DMS 273 (cell line): Measurements from ENCODE around the gene E4F1.
"Not testable (repeated sequence)": the region's sequence is repeated elsewhere in the genome, so short reads cannot be mapped to it uniquely, and the experiment has no call there.

Experiments used
- DNase-seq: peaks from one replicate; lab custom pipeline; 2025; ENCODE audit not compliant: unreplicated experiment; lab: John Stamatoyannopoulos, UW

The E4F1 gene

DNA sequence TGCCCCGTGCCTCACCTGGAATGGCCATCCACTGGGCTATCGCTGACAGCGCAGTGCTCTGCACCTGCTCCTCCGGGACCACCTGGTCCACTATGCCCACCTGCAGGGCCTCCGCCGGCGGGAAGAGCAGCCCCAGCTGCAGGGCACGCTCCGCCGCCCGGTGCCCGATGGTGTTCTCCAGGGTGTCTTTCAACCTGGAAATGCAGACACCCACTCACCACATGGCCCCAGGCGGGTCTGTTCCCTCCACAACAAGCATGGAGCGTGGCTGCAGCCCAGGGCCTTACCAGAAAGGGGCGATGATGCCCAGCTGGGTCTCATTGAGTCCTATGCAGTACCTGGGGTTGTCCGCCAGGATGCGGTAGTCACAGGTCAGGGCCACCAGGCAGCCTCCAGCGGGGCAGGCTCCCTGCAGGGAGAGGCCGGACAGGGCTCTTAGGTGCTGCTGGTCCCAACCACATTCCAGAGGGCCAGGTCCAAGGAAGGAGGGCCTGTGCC, 19.7 kb downstream of the E4F1 start:
- peak; percentile 44 for DNase-seq

DNA sequence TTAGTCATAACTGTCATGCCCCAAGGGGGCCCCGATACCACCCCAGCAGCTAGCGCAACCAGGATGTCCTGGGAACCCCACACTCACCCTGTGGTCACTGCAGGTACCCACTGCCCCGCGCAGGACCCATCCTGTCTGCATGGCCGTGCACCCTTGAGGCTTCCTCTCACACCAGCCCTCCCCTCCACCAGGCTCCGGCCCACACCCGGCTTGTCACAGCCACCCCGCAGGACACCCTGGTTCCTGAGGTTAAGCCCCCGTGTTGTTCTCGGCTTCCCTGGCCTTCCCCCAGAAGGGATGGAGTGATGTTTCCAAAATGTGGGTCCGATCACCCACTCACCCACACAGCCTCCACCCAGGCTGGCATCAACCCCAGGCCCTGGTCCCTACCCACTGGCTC, 20.4 kb downstream of the E4F1 start:
- DNase-seq = no peak

DNA sequence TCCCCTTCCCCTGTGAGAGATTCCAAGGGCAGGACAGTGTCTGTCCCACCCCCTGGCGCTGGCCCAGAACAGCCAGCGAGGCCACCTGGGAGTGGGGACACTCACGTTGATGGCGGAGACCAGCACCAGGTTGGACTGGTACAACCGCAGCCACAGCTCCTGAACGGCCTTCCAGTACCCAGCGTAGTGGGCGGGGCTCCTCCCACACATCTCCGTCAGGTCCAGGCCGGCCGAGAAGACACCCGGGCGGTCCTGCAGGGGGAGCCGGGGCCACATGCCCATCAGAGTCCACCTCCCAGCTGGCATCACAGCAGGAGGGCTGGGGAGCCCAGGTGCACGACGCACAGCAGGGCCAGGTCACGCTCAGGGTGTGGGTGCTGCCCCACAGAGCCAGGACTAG, 20.9 kb downstream of the E4F1 start:
- DNase-seq = peak; percentile 44

DNA sequence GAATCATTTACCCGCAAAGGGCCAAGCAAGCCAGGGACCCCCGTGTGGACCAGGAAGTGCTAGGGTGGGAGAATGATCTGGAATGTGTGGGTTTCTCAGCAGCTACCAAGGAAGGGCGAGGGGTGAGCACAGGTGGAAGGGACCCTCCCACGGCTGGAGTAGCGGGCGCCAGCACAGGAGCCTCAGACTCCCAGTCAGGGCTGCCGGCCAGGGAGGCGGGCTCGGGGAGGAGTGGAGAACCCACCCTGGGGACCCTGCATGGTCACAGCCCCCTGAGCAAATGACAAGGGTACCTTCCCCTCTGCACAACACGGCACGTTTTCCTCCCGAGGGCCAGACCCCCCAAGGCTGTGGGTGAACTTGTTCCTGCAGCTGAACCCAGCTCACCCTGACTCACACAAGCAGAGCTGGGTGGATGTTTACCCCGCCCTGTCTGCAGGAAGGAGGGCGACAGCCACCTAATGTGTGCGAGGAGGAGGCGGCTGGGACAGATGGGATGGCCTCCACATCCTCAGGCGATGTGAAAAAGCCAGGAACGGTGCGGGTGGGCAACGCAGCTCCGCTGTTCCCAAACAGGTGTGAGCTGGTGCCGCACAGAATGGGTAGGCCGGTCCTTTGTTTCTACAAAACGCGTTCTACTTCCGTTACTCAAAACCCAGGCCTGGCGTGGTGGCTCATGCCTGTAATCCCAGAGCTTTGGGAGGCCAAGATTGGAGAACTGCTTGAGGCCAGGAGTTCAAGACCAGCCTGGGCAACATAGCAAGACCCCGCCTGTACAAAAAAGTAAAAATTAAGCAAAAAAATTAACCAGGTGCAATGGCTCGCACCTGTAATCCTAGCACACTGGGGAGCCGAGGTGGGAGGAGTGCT, 21.8 kb downstream of the E4F1 start:
- no peak for DNase-seq

DNA sequence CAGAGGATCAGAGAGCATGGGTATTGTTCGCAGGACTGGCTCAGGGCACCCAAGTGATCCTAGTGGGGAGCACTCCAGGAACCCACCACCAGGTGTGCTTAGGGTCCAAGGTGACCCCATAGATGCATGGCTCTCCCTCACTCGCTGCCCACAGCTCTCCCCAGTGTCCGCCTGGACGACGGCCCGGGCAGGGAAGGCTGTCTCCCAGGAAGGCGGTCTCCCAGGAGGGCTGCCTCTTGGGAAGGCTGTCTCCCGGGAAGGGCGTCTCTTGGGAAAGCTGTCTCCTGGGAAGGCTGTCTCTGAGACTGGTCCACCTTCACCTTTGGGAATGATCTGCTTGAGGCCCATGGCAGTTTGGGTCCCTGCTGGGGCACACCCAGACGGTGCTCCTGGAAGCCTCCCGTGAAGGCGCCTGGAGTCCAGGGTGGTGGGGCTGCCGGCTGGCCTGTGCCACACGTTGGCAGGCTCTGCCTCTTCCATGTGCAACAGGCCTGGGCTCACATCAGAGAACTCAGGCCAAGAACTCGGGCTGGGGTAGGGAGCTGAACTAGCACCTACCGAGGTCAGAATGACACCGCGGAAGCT, 23.0 kb downstream of the E4F1 start:
- no peak for DNase-seq

DNA sequence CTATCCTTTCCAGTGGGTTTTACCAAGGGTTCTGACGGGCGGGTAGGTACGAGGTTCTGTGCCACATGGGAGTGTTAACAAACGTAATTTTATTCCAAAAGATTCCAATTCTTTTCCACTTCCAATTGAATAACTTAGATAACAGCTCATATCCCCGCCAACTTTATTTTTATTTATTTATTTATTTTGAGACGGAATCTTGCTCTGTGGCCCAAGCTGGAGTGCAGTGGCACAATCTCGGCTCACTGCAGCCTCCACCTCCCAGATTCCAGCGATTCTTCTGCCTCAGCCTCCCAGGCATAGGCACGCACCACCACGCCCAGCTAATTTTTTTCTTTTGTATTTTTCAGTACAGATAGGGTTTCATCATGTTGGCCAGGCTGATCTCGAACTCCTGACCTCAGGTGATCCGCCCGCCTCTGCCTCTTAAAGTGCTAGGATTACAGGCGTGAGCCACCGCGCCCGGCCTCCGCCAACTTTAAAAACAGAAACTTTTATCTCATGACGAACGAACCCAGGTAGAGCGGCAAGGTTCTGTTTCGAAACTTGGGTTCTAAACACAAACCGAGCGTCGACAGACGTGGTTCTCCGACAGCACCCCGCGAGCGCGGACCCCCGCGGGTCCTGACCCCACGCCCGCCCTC, 27.4 kb downstream of the E4F1 start:
- DNase-seq = peak; percentile 84

DNA sequence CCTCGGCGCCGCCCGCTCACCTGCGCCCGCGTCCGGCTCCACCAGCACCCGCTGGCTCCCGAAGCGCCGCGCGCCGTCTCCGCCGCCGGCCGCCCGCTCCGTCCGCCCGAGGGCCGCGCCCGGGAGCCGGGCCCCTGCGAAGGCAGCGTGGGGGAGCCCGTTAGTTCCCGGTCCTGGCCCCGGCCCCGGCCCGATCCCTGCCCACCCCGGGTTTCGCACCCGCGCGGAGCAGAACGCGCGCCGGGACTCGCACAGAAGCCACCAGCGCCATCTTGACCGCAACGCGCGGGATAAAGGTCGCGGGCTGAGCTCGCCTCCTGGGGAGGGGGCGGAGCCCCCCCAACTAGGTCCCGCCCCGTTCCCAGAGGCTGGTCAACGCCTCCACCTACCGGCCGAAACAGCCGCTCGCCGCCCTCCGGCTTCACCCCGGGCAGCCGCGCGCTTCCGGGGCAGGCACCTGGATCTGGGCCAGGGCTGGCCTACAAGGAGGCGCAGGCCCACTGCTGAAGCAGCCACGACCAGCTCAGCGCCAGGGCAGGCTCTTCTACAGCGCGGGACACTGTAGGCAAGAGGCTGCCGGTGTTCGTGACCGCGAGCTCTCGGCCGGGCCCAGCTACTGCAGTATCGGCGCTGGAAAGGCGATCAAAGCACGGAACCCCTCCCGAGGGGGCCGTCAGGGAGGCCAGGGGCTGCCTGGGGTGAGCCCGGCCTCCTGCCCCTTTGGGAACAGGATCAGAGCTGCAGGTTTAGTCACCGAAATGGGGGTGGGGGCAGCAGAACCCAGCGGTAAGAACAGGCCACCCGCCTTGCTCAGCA, 28.1 kb downstream of the E4F1 start, which contains the start of gene ECI1:
Gene ECI1 (minus strand): TSS at position 292 of the 816 bp plus-strand sequence. CDS start 21 bp downstream, at position 271.
- DNase-seq = peak; percentile 99

DNA sequence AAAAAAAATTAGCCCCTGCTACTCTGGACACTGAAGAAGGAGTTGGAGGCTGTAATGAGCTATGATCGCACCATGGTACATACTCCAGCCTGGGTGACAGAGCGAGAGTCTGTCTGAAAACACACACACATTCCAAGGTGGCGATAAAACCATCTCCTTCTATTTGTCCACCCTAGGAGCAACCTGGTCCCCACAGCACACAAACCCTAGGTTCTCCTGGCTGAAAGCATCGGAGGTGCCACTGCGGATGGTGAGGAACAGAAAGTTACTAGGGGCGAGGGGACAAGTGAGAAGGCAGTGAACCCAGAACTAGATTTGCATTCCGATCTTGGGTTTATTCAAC, 29.4 kb downstream of the E4F1 start:
- DNase-seq = no peak

DNA sequence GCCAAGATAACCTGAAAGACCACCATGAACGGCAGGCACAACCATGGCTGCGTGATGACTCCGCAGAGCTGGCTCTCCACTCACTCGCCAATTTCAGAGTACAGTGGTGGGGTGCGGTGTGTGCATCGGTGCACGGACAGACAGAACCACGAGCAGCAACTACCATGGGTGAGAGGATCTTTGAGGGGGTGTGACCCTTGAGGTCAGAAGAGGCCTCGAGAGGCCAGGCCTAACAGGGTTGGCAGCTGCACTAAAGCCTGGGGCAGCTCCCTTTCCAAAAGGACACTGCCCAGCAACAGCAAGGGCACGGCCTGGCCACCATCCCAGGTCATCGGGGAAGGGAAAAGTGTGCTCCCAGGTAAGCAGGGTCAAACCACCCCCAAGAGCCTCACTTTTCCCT, 29.9 kb downstream of the E4F1 start:
- DNase-seq = no peak

DNA sequence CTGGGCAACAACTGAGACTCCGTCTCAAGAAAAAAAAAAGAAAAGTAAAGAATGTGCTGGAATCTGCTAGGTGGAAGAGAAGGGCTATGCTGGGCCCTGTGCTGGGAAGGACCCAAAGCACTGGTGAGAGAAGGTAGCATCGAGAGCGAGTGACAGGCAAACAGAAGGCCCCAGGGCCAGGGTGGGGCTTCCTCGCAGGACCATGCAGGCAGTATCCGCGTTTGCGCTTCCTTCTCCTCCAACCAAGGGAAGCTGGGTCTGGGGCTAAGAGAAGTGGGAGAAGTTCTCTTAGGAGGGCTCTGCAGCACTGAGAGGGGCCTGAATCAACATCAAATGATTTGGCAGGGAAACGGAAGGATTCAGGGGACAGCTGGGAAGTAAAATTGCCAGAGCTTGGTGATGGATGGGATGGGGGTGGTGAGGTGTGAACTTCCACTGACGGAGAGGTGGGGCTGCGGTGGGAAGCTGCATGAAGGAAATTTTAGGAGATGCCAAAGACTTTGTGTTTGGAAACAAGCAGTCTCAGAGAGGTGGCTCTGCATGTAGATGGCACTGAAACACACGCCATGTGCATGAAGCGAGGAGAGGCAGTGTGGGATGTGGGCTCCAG, 33.2 kb downstream of the E4F1 start:
- DNase-seq = no peak

DNA sequence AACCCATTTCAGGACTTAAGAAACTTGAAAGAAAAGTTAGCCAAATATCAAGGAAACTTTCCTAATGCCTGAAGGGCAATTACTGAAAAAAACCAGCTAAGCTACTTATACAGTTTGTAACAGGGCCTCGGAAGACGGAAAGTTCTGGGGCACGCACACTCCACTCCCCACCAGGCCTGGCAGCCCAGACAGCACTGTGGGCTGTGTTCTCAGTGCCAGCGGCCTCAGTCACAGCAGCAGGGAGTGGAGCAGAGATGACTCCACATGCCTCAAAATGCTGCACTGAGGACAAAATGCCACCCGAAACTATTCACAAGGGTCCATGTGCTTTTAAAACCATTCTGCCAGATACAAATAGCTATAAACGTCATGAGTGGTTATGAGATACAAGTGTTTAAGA, 34.3 kb downstream of the E4F1 start:
- DNase-seq = no peak

DNA sequence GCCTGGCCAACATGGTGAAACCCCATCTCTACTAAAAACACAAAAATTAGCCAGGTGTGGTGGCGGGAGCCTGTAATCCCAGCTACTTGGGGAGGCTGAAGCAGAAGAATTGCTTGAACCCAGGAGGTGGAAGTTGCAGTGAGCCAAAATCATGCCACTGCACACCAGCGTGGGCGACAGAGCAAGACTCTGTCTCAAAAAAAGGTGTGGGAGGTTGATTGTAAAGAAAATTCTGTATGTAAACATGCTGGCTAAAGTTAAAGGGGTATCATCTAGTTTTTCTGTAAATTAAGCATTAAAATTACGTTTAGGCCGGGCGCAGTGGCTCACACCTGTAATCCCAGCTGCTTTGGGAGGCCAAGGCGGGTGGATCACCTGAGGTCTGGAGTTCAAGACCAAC, 35.1 kb downstream of the E4F1 start:
- DNase-seq = not testable (repeated sequence)

DNA sequence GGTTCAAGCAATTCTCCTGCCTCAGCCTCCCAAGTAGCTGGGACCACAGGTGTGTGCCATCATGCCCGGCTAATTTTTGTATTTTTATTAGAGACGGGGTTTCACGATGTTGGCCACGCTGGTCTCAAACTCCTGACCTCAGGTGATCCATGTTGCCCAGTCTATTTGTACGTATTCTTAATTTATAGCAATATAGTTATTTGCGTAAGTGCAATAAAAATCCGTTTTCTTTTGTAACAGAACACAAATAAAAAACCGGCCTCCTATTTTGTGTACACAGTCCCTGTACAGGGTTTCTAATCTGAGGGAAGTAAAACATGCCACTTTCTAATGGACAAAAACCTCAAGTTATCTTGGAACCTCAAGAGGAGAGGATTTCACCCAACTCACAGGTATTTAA, 36.9 kb downstream of the E4F1 start:
- DNase-seq = no peak

DNA sequence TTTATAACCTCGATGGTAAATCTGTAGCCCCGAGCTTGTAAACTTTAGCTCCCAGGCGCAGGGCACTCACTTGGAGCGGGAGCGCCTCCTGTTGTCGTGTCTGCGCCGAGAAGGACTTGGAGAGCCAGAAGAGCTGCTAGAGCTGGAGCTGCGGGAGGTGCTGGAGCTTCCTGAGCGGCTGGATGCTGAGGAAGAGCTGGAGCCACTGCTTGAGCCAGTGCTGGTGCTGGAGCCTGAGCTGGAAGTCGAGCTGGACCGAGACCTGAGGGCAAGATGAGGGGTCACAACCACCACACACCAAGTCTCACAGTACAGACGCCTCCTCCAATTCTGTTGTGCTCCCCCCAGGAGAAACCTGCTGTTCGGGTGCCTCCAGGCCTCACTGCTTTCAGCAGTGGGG, 39.6 kb downstream of the E4F1 start:
- DNase-seq = not testable (repeated sequence)

DNA sequence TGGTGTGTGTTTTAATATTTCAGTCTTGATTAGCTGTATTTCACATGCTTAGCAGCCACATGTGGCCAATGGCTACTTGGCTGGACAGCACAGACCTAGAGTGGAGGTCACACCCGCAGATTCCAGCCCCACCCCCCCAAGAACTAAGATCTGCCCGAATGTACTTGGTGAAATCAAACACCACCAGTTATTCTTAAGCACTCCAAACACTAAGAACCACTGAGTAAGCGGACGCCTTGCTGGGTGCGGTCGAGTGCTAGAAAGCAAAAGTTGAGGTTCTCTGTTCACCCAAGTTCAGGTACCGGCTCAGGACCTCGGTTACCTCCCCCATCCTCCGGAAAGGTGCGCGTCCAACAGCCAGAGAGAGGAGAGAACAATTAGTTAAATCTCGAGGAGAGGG, 43.5 kb downstream of the E4F1 start:
- DNase-seq = not testable (repeated sequence)

DNA sequence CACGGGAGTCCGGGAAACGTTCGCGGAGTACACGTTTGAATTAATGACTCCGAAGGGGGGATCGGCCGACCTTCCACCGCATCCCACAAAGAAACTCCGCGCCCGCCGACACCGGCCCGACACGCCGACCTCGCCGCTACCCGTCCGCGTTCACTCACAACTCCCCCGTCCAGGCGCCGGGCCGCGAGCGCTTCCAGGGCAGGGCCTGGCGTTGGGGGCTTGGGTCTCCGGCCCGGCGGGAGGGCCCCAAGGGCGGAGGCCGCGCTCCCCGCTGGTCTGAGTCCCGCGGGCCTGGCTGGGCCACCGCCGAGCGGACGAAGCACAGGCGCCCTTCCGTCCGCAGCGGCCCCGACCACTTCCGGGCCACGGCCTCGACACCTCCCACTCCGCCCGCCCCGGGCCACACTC, 44.1 kb downstream of the E4F1 start:
- DNase-seq = peak; percentile 86

DNA sequence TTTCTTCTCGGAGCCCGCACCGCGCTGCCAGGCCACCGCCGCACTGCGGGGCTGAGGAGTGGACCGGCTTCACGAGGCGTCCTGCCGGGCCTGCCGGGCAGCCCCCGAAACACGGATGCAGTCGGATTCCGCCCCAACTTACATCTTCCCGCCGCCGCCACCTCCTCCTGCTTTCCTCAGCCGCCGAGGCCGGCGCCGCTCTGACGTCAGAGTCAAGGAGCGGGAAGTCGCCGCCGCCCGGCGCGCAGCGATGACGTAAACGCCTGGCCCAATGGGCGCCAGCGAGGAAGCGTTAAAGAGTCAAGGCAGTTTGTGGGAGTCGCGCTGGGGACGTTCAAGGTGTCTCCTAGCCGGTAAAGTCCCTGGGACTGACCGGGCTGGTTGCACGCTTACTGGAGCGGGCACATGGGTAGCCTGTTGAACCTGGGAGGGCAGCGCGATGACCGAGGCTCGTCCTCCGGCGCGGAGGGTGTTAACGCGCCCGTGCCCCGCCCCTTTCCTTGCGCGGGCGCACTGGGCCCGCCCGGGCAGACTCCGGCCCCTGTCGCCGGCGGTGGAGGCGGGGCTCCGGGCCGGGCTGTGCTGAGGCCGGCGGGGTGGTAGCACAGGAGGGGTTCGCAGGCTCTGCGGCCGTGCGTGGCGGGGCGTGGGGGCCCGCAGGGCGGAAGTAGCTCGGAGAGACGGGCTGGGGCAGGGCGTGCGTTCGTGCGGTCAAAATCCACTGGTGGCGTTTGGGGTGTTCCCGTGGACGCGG, 44.7 kb downstream of the E4F1 start, which contains the start of gene RNPS1:
Gene RNPS1 (minus strand): TSS at position 214 of the 754 bp plus-strand sequence. CDS start 3,483 bp downstream, outside the sequence.
- peak; percentile 99 for DNase-seq

DNA sequence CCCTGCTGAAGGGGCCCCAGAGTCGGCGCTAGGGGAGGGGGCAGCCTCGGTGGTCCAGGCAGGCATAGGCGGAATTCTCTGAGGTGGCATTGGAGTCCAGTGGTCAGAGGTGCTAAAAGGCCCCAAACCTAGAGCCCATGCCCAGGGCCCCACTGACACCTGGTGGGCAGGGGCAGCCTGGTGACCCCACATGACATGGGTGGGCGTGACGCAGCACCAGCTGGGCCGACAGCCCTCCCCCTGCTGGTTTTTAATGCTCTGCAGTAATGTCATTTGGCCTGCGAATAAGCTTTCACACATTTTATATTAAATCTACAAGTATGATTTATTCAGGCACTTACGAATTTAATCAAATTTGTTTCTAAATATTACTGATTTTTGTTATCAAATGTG, 46.7 kb downstream of the E4F1 start:
- DNase-seq = peak; percentile 39

DNA sequence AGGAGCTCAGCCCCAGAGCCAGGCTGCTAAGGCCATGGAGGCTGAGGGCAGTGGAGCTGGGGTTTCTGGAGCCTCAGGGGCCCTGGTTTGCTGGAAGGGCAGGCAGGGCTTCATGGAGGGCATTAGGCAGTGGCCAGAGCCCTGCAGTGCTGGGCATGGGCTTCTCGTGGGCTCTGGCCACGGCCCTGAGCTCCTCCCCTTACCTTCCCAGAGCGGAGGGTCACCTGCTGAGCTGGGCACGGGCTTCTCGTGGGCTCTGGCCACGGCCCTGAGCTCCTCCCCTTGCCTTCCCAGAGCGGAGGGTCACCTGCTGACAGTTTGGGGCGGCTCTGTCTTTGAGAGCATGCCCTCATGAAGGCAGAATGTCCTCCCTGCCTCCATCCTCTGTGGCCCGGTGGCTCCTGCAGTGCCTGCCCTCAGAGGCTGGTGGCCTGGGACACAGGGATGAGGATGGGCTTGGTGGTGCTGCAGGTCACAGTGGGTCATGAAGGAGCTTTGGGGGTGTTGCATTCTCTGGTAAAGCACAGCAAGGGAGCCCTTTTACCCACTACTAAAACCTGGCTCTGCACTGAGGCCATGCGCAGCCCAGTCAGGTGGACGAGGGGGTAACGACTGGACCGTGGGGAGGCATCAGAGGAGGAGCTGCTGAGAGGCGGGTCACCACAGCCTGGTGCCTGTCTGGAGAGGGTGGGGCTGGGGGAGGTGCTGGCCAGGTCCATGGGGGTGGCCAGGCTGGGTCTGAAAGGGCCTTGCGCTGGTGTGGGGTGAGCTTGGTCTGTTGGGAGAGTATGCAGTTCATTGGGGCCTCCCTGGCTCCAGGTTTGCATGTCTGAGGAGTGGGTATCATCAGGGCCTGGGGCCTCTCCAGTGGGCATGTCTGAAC, 47.4 kb downstream of the E4F1 start:
- no peak for DNase-seq
